RPMI8226 (cell line): ENCODE results near the gene RAX.

Experiments
- DNase-seq: peaks from one replicate; pipeline ENCODE4 v3.0.0-alpha.2; 2015

Gene RAX

DNA sequence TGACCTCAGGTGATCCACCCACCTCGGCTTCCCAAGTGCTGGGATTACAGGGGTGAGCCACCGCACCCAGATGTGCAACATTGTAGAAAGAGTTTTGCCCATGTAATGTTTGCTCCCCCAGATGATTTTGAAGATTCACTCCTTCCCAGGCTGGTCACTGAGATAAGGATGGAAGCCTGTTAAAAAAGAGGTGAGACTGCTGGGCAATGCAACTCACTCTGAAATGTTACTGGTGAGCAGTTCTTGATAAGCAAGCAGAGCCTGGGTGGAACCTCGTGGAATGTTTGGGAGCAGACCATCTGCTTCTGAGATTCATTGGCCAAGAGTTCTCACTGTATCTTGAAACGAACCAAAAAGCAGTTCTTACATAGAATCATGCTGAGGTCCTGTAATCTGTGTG is 33.6 kb downstream of the RAX start:
- DNase-seq = no peak

DNA sequence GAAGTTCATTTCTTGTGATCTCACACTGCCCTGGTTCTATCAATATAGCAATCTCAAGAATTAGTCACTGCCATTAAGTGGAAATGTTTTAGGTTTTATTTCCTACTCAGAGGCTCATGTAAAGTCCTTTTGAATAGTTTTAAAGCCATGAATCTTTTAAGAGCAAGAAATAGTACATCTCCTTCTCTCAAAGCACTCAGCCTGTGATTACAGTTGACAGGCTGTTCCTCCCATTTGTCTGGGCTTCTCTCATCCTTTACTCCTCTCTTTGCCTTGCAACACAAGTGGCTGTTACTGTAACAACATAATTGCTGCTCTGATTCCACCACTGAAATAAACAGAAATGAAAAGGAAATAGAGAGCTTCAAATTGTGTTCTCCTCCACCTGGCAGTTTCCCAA is 34.9 kb downstream of the RAX start:
- DNase-seq = no peak

DNA sequence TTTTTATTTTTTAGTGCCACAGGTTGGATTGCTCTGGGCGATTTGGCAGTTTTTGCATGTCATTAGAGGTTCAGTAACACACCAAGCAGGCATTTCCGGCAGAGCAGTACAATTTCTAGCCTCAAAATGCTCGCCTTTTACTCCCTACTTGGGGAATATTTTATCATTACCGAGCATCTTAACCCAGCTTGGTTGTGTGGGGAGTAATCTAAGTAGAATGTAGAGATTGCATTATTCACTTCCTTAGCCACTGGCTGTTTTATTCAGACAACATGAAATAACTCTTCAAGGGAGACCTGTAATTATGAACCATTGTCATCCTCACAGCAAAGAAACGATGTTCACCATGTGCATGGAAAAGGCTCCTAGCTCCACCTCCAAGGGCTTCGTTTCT is 40.2 kb downstream of the RAX start:
- no peak for DNase-seq

DNA sequence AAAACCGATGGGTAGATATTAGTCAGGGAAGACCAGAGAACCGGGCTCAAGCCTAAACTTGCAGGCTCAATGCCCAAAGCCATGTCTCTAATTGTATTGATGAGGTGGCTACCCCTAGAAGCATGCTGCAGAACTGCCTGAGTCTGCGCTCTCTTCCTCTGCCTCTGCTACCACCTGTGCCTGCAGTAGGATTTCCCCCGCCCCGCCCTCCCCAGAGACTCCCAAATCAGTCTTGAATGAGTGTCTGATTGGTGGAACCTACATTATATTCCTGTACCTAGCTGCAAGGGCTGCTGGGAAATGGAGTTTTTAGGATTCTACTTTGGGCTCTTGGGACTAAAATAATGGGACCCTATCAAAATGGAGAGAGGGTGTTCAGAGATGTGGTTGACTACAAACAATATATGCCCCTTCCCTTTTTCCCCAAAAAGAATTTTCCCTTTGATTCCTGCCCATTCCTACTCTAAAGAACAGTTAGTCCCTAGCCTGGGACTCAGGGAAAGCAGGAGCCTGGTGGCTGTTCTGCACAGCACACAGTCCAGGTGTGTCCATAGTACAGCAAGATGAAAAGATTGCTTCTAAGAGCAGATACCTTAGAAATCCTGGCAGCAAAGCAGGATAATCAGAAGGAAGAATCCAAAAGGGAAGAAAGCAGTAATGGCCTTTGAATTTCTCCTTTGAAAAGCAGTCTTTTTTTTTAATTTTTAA is 40.8 kb downstream of the RAX start:
- peak; percentile 10 for DNase-seq

DNA sequence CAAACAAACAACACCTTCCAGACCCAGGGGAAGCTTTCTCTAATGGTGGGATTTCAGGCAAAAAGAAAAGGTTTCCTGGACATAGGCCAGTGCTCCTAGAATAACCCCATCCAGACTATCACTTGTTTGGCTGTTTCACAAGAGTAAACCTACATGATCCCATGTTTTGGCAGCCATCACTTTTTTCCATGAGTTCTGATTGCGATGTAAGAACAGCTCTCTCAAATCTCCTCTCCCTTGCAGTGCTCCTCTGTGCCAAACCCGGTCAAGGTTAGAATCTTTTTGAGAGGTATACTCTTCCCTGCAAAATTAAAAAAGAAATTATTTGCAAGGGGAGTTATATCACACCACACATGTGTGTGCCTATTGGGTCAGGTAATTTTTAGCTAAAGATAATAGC is 41.4 kb downstream of the RAX start:
- no peak for DNase-seq

DNA sequence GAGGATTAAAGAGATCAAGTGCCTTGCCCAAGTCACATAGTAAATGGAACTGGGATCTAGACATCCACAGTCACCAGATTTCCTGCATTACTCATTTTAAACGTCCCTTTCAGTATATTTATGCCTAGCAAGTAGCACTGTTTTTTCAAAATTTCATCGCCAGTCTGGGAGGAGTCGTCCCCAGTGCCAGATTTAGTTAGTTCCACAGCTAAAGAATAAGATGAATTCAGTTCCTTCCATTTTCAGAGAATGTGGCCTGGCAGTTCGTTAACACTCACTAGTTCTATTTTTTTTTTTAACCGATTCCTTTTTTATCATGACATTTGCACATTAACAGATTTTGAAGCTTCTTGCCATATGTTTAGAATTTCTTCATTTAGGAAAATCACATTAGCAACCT is 42.1 kb downstream of the RAX start:
- DNase-seq = no peak

DNA sequence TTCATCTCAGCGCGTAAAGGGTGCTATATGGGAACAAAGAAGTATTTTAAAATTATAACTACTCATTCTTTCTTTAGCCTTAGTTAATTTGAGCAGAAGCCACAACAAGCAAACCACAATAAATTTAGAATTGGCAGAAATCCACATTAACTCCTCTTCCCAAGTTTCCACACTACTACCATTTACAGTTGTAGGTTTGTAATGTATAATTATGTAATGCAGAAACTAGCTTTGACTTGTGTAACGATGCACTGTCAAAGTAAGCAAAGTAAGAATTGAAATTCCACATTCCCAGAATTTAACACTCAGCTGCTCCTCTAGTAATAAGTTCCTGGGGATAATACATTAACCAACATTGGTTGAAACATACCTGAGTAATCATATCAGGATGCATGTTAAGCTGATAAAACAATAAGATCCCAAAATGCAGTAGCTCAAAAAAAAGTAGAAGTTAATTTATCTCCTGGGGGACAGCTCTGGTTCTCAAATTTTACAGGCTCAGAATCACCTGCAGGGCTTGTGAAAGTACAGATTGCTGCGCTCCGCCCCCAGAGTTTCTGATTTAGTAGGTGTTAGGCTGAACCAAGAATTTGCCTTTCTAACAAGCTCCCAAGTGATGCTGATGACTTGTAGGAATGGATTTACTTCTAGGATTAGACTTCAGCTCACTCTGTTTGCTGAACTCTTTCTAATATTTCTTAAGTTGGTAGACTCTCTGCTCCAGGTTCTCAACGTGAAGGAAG is 43.4 kb downstream of the RAX start:
- no peak for DNase-seq

DNA sequence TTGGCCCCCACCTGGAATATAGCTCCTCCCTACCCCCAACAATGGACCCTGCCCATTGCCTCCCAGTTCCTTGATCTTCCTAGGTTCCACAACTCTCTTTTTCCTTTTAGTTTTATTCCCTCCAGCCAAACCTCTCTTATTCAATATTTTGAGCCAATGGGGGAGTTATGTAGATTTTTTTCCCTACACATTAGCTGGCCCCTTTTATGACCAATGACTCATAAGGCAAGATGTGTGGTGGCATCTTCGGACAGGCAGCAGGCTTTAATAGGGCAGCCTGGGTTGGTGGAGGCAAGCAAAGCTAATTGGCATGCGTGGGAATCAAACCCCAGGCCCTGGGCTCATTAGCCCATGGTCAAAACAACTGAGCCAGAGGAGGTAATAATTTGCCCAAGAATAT is 44.1 kb downstream of the RAX start:
- DNase-seq = no peak

DNA sequence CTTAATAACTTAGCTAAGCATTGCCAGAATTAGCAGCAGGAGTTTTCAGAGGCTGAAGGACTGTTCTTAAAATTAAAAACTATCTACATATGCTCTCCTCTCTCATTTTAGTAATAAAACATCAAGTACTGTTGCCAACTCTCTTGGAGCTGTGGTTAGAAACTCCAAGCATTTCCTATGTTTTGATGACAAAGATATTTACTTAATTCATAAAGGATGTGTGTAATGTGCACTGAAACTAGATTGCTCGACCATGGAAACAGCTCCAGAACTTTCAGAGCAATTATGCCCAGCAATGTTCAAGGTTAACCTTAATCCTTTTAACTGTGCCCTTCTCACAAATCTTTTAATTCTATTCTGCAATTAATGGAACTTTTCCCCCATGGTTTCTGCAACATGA is 44.9 kb downstream of the RAX start:
- DNase-seq = no peak

DNA sequence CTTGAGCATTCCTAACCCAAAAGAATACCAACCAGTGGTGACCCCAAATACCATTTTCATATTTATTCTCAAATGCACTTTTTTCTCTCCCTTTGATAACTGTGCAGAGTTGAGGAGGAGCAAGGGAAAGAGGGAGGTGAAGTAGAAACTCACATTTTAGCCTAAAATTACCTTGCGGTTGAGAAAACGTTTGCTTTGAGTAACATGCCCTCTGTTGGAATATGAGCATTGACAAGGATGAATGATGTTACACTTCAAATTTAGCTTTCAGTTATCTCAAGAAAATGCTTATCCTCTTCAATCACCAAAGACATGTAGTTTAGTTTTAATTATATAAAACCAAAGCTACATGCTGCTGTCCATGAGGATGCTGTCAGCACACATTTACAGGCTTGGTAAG is 50.9 kb downstream of the RAX start:
- DNase-seq = no peak

DNA sequence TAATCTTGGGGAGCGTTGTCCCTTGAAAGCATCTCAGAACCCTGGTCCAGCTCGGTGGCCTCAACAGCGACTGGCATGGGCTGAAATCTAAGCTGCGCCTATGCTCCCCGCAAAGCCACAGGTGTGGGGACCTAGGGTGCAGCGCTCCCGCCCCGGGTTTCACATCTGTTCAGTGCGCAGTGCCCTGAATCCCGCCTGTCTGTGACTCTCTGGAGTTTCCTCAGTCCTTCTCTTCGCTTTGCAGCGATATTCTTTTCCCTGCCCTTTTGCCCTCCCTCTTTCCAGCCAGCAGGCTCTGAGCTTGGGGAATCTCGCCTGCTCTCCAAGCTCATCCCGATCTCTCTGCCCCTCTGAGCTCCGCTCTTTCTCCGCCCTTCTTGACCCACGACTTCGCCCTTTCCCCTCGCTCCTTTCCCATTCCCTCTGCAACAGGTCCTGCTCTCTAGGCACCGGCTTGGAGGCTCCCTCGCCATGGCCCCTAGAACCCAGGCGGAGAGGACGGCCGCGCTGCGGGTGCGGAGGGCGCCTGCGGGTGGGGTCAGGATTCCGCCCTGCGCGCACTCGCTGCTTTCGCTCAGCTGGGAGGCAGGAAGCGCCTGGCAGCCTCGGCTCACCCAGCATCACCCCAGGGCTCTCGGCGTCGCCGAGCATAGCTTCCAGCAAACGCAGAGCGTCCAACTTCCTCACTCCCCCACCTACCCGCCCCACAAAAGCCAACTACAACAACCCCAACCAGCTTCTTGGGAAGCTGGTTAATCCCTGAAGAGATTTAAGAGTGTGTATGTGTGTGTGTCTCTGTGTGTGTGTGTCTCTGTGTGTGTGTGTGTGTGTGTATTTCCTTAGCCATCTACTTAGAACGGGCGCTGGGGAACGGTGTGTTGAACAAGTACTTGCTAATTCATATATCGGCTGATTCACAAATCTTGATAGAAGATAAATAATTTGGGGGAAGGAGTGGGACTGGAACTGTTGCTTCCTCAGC is 52.2 kb downstream of the RAX start:
- no peak for DNase-seq

DNA sequence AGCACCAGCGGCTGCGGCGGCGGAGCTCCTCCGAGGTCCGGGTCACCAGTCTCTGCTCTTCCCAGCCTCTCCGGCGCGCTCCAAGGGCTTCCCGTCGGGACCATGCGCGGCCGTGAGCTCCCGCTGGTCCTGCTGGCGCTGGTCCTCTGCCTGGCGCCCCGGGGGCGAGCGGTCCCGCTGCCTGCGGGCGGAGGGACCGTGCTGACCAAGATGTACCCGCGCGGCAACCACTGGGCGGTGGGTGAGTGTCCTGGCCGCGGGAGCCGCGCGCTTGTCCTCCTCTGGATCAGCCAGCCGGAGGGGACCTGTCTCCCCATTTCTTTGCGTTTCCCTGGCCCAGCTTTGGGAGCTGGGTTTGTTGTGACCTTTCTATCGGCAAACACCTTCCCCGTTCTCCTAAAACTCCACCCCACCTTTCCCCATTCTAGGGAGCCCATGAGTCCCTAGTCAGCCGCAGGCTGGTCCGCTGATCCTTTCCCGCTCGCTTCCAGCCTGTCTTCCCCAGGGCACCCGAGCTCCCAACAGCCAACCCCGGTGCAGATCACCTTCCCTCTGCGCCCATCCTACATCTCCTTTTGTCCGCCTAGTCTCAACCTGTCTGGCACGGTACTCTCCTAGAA is 53.0 kb downstream of the RAX start:
- DNase-seq = no peak

DNA sequence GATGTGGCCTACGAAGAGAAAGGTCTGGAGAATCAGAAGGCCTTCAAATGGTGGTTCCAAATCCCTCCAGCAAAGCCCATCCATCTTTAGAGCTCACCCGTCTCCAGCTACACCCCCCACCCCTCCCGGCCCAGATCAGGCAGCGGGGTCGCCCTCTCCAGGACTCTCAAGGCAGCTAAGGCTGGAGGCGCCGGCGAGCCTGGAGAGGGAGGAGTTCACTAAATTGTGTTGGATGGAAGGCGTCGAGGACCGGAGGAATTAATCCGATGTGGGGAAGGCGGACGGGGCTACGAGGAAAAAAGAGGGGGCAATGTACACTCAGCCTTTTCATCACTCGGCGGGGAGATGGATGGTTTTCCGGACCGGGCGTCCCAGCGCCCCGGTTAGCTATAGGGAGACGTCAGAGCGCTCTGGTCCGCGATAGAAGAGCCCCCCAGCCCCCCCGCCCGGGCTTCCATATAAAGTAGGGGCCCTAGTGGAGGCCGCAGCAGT is 53.5 kb downstream of the RAX start, which contains the start of gene GRP:
TSS of gene GRP (plus strand) at position 487 of the 492 bp plus-strand sequence. CDS start 108 bp downstream, outside the sequence.
- DNase-seq = no peak

DNA sequence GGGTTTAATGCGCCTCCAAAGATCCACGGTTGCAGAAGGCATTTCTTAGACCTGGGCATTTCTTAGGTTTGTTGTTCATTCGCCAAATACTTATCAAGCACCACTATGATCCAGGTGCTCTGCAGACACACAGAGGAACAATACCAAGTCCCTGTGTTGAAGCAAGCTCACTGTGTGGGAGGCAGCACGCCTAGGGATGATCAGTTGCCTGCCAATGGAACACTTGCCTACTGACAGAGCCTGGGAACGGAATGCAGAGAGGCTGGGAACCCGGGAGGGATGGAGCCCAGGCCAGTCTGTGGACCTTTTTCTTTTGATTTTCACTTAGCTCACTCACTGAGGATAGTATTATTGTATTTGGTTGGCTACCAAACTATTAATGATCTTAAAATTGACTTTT is 55.2 kb downstream of the RAX start:
- no peak for DNase-seq
